GM18951 (cell line): ENCODE measurements around the gene ABTB2.

Experiments
- POLR2A ChIP-seq: IDR thresholded peaks from 4 replicates; pipeline ENCODE4 v1.6.1; 2011; ENCODE audit warnings: mild to moderate bottlenecking; ENCODE audit not compliant: insufficient read length, insufficient read depth; ENCODE audit errors: extremely low read depth
- in situ Hi-C: fragments of 300-500 bp; cut with MboI; formaldehyde crosslinking; loops from one replicate; pipeline ENCODE4 v1.12.0; 2022; ENCODE audit warnings: low sequenced_read_pairs, mixed read lengths, inconsistent platforms; ENCODE audit not compliant: unreplicated experiment

The ABTB2 gene

GRCh38 chr11:34161361-34161760, 196.4 kb downstream of the ABTB2 start:
- TF ChIP-seq POLR2A, result no peak
- in situ Hi-C loops, result loop anchor here (25.0 kb wide), 2 partner anchors 299 to 326 kb away; no protein-coding TSS in a partner anchor

- TF ChIP-seq POLR2A, result no peak
- in situ Hi-C loops, result loop anchor here (25.0 kb wide), 2 partner anchors 298 to 327 kb away; no protein-coding TSS in a partner anchor
Observed at GRCh38 chr11:34160791-34161190, 197.0 kb downstream of the ABTB2 start.

GRCh38 chr11:34160049-34160721, 197.6 kb downstream of the ABTB2 start:
- no peak for TF ChIP-seq POLR2A
- in situ Hi-C loops, result loop anchor here (25.0 kb wide), 2 partner anchors 298 to 327 kb away; no protein-coding TSS in a partner anchor

- TF ChIP-seq POLR2A, result no peak
- in situ Hi-C loops, result loop anchor here (25.0 kb wide), 2 partner anchors 296 to 329 kb away; no protein-coding TSS in a partner anchor
Observed at GRCh38 chr11:34158661-34159060, 199.1 kb downstream of the ABTB2 start.

GRCh38 chr11:34157163-34157562, 200.6 kb downstream of the ABTB2 start:
- in situ Hi-C loops, result loop anchor here (25.0 kb wide), 2 partner anchors 295 to 330 kb away; no protein-coding TSS in a partner anchor
- no peak for TF ChIP-seq POLR2A

- no peak for TF ChIP-seq POLR2A
- in situ Hi-C loops, result loop anchor here (25.0 kb wide), 2 partner anchors 293 to 332 kb away; no protein-coding TSS in a partner anchor
Observed at GRCh38 chr11:34155757-34156062, 202.1 kb downstream of the ABTB2 start.

GRCh38 chr11:34155057-34155756, 202.6 kb downstream of the ABTB2 start:
- in situ Hi-C loops, result loop anchor here (25.0 kb wide), 2 partner anchors 293 to 332 kb away; no protein-coding TSS in a partner anchor
- TF ChIP-seq POLR2A, result no peak

GRCh38 chr11:34154059-34154875, 203.5 kb downstream of the ABTB2 start:
- in situ Hi-C loops, result loop anchor here (25.0 kb wide), 2 partner anchors 292 to 333 kb away; no protein-coding TSS in a partner anchor
- TF ChIP-seq POLR2A, result no peak

GRCh38 chr11:34151916-34152845, 205.6 kb downstream of the ABTB2 start:
- in situ Hi-C loops, result loop anchor here (25.0 kb wide), 2 partner anchors 290 to 335 kb away; no protein-coding TSS in a partner anchor
- no peak for TF ChIP-seq POLR2A

GRCh38 chr11:34151166-34151565, 206.6 kb downstream of the ABTB2 start:
- in situ Hi-C loops, result loop anchor here (25.0 kb wide), 2 partner anchors 289 to 336 kb away; no protein-coding TSS in a partner anchor
- TF ChIP-seq POLR2A, result no peak

- TF ChIP-seq POLR2A, result no peak
- in situ Hi-C loops, result loop anchor here (25.0 kb wide), 2 partner anchors 288 to 337 kb away; no protein-coding TSS in a partner anchor
Observed at GRCh38 chr11:34150494-34151151, 207.2 kb downstream of the ABTB2 start.
